Epidermal melanocyte (primary cell): ENCODE results near the gene OXNAD1.
A peak's percentile ranks its signal among the peaks of the same experiment; 100 is the strongest.

Experiments used
- DNase-seq: peaks from one replicate; pipeline ENCODE4 v3.0.0; 2011; ENCODE audit warnings: low spot score; ENCODE audit not compliant: insufficient read length

Gene OXNAD1

GRCh38 chr3:16326724-16327349, 61.8 kb downstream of the OXNAD1 start:
- no peak for DNase-seq

GRCh38 chr3:16328124-16328523, 63.1 kb downstream of the OXNAD1 start:
- DNase-seq: no peak

GRCh38 chr3:16329036-16329825, 64.2 kb downstream of the OXNAD1 start:
- no peak for DNase-seq

DNA sequence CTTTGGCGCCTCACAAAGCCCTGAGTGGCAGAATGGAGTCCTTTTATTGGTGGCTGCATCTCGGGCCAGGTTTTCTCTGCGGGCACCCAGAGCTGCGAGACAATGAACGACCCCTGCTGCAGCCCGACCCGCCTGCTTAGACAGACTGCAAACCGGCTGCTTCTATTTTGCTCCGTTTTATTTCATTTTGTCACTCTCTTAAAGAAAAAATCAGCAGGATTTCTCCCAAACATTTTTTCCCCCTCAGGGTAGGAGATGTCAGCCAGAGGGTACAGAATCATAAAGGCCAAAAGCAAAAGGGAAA, 64.8 kb downstream of the OXNAD1 start:
- no peak for DNase-seq

DNA sequence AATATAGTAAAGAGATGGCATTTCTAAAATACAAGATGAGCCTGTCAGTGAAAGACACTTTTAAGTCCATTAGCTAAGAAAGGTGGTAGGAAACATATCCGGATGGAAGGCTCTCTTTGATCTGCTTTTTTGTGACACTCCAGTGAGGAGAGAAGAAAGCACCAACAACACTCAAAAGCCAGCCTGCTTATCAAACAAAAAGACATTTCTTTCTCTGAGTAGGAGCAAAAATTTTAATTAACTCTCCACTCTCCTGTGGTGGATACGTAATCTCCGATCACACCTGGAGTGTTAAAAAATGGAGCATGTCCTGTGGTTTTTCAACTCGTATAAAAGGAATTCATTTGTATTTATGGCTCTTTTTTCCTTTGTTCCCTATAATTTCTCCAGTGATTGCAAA, 65.3 kb downstream of the OXNAD1 start:
- no peak for DNase-seq

DNA sequence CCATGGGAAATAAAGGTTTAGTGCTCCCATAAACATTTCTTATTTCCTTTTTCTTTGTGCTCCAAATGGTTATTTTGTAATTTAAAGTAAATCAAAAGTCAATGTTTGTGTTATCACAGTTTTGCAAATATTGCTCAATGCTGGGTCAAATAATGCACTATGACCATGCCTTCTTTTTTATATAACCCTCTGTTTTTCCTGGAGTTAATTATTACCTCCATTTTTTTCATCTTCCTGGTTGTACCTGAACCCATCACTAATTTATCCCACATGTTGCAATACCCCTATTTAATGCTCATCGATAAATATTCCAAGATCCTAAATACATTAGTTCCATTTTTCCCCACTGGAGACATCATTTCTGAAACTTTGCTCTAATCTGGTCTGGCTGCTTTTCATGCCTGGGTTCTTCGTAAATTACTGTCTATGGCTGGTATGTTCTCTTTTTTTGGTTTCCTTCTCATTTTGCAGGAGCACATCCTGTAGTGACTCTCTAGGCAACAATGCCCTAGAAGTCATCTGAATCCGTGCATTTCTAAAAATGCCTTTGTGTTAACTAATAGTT, 66.4 kb downstream of the OXNAD1 start:
- no peak for DNase-seq

DNA sequence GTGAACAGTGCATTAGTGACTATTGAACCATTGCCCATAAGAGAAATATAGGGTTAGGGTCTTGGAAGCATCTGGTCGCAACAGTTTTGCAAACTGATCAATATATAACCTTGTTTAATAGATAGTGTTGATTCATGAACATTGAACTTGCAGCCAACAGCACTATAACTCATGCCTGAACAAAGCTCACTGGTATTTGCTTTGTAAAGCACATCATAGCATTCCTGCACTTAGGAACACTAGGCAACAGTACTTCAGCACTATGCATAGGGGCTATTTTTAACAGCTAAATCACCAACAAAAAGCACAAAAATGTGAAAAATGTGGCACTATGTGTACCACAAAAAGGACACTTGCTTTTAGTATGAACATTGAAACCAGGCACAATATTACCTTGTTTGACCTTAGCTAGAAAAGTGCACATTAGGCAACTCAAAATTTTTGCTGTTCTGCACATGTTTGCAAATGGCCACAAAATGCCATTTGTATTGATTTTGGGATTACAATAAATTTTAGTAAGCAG, 68.0 kb downstream of the OXNAD1 start:
- DNase-seq: peak; percentile 50

DNA sequence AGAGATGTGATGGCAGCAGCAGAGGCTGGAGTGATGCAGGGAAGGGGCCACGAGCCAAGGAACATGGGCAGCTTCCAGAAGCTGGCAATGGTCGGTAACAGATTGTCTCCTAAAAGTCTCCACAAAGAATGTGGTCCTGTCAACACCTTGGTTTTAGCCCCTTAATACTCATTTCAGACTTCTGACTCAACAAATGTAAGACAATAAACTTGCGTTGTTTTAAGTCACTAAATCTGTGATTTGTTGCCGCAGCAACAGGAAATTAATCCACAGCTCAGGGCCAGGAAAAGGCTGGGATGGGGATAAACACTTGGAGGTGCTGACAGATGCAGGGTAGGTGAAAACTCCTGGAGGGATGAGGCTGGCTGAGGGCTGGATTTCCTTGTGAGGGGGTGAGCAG, 69.9 kb downstream of the OXNAD1 start:
- no peak for DNase-seq

GRCh38 chr3:16335333-16335732, 70.3 kb downstream of the OXNAD1 start:
- no peak for DNase-seq

- DNase-seq: no peak
These were observed 71.0 kb downstream of the OXNAD1 start for GRCh38 chr3:16335772-16336645.

DNA sequence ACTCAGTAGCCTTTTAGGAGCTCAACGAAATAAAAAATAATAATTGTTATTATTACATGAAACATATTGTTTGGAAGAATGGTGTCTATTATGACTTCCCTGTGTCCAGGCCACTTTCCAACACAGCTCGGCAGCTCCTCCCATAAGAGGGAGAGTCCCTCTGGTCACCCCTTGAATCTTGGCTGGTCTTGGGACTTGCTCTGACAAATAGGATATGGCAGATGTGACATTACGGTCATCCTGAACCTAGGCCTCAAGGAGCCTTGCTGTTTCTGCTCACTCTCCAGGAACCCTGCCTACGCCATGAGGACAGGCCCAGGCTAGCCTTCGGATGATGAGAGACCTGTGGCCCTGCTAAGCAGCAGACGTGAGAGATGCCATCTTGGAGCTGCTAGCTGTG, 71.8 kb downstream of the OXNAD1 start:
- DNase-seq: no peak

DNA sequence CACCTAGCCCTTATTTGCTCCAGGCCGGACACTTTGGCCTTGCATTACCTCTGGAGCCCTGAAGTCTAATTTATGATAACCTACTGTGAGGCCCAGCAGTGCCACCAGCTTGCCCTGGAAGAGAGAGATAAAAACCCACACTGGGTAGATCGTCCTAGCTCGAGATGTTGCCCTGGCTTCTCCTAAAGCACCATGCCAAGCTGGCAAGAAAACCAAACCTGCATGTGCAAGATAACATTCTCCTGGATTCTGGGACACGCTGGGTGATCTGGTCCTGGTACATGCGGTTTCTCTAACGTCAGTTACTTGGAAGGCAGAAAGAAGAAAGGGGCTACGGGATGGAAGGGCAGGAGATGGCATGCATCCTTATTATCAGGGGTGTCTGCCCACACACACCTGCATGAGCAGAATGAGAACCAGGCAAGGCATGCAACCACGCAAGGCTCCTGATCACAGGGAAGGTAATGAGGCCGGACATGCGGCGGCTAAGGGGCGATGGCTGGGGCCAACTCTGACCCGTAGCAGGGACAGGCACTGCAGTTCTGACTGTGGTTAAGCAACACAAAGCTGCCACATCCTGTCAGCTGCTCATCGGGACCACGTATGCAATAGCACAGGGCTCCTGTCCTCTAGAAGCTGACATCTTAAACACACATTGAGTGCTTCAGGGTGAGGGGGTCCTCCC, 73.0 kb downstream of the OXNAD1 start:
- no peak for DNase-seq

DNA sequence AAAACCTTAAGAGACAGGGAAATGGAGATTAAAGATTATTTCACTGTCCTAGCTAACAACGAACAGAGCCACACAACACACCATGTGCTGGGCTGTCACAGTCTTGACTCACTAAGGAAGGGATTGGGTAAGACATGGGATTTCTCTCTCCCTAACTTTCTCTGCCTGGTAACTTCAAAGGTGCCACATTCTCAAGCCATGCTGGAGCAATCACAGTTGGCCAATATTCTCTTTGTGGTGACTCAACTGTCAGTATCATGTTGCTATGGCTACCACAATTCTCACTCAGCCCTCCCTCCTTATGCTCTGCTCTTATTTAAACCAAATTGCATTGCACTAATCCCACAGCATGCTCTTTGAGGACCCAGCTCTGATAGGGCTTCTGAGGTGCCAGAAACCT, 74.0 kb downstream of the OXNAD1 start:
- peak; percentile 67 for DNase-seq

- no peak for DNase-seq
These were observed 78.1 kb downstream of the OXNAD1 start for GRCh38 chr3:16343101-16343500.

- no peak for DNase-seq
These were observed 81.5 kb downstream of the OXNAD1 start for GRCh38 chr3:16346413-16347081.

DNA sequence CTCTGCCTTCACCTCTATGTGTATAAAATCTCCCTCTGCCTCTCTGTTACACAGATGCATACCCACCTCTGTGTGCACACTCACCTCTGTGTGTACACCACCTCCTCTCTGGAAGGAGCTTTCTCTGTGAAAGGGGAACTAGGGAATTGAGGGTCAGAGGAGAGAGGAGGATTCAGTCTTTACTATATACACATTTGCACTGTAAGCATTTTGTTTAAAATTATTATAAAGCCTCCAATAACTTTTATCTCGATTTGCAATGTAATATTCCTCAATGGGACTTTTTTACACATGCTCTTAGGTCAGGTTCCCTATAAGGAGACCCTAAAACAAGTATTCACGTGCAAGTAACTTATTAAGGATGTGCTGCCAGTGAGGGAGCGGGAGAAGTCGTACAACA, 82.5 kb downstream of the OXNAD1 start:
- DNase-seq: no peak

GRCh38 chr3:16349986-16350596, 85.1 kb downstream of the OXNAD1 start:
- no peak for DNase-seq

GRCh38 chr3:16350597-16351318, 85.7 kb downstream of the OXNAD1 start:
- DNase-seq: no peak

DNA sequence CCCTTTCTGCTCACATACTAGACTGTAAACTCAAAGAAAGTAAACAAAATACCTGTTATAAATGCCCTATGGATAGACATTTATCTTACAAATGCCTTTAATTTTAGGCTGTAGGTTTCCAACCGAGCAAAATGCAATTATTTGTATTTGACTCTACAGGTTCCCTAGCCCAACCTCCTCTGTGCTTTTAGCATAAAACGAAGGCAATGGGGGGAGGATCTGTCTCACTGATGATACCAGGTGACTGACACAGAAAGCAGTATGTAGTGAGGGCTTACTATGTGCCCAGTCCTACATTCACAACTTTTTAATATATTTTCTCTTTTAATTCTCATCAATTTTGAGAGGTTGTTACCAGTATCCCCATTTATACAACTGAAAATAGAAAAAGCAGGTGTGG, 87.4 kb downstream of the OXNAD1 start:
- DNase-seq: no peak

- no peak for DNase-seq
These were observed 89.3 kb downstream of the OXNAD1 start for GRCh38 chr3:16354291-16354690.
